GM19438 (cell line): ENCODE results near the gene CAMK2A.

Experiments
- ATAC-seq: cut with Tn5 transposase; IDR thresholded peaks from one replicate; pipeline ENCODE4 v1.9.1; 2021; ENCODE audit warnings: low read depth; ENCODE audit not compliant: unreplicated experiment

CAMK2A gene

GRCh38 chr5:150289551-150290390 is at the start of gene CAMK2A:
Gene CAMK2A (minus strand): TSS chr5:150289773. CDS start chr5:150289625, 148 bp downstream.
- ATAC-seq, result no peak

GRCh38 chr5:150339165-150339564 is 49.6 kb upstream of the CAMK2A start:
- ATAC-seq, result no peak

- ATAC-seq, result no peak
Observed at GRCh38 chr5:150338546-150338945, 49.0 kb upstream of the CAMK2A start.

- ATAC-seq, result no peak
Observed at GRCh38 chr5:150335778-150336177, 46.2 kb upstream of the CAMK2A start.

- ATAC-seq, result no peak
Observed at GRCh38 chr5:150333400-150333799, 43.8 kb upstream of the CAMK2A start.

GRCh38 chr5:150329881-150330876 is 40.6 kb upstream of the CAMK2A start:
- no peak for ATAC-seq

- ATAC-seq, result no peak
Observed at GRCh38 chr5:150329038-150329437, 39.5 kb upstream of the CAMK2A start.

- no peak for ATAC-seq
Observed at GRCh38 chr5:150328515-150328914, 38.9 kb upstream of the CAMK2A start.

- no peak for ATAC-seq
Observed at GRCh38 chr5:150327139-150327538, 37.6 kb upstream of the CAMK2A start.

GRCh38 chr5:150326707-150327106 is 37.1 kb upstream of the CAMK2A start:
- no peak for ATAC-seq

GRCh38 chr5:150325426-150325825 is 35.9 kb upstream of the CAMK2A start:
- no peak for ATAC-seq

- ATAC-seq, result no peak
Observed at GRCh38 chr5:150323819-150324218, 34.2 kb upstream of the CAMK2A start.

- ATAC-seq, result no peak
Observed at GRCh38 chr5:150323092-150323491, 33.5 kb upstream of the CAMK2A start.

- ATAC-seq, result no peak
Observed at GRCh38 chr5:150322202-150322601, 32.6 kb upstream of the CAMK2A start.

GRCh38 chr5:150321784-150322183 is 32.2 kb upstream of the CAMK2A start:
- no peak for ATAC-seq

- no peak for ATAC-seq
Observed at GRCh38 chr5:150321211-150321610, 31.6 kb upstream of the CAMK2A start.

- ATAC-seq, result no peak
Observed at GRCh38 chr5:150320044-150320613, 30.6 kb upstream of the CAMK2A start.

GRCh38 chr5:150319484-150319790 is 29.9 kb upstream of the CAMK2A start:
- no peak for ATAC-seq

GRCh38 chr5:150318613-150319483 is 29.3 kb upstream of the CAMK2A start:
- no peak for ATAC-seq
